Measurements from ENCODE around the gene TGFBR3.

The TGFBR3 gene

GRCh38 chr1:91699339-91699974 lies 186.5 kb downstream of the TGFBR3 start:
- DNase-seq (ENCODE audit: insufficient read length, low spot score) (no peak), FAIRE-seq (no peak)

GRCh38 chr1:91697861-91698260 lies 188.1 kb downstream of the TGFBR3 start:
- DNase-seq (ENCODE audit: insufficient read length, low spot score), result no peak

GRCh38 chr1:91697416-91697815 lies 188.5 kb downstream of the TGFBR3 start:
- DNase-seq (ENCODE audit: insufficient read length, low spot score) (no peak), FAIRE-seq (no peak)

More at GRCh38 chr1:91697861-91698260, 188.1 kb downstream of the TGFBR3 start:
- FAIRE-seq, result no peak

GRCh38 chr1:91696321-91696720 lies 189.6 kb downstream of the TGFBR3 start:
- FAIRE-seq (no peak), DNase-seq (ENCODE audit: insufficient read length, low spot score) (no peak)

- FAIRE-seq (no peak), DNase-seq (ENCODE audit: insufficient read length, low spot score) (no peak)
Observed at GRCh38 chr1:91693557-91693956, 192.4 kb downstream of the TGFBR3 start.

- no peak for DNase-seq (ENCODE audit: insufficient read length, low spot score)
- no peak for FAIRE-seq
Observed at GRCh38 chr1:91691525-91691924, 194.4 kb downstream of the TGFBR3 start.

GRCh38 chr1:91689641-91690481 lies 196.1 kb downstream of the TGFBR3 start:
- DNase-seq (ENCODE audit: insufficient read length, low spot score), result no peak
- no peak for FAIRE-seq

- DNase-seq (ENCODE audit: insufficient read length, low spot score) (no peak), FAIRE-seq (no peak)
Observed at GRCh38 chr1:91687452-91687851, 198.5 kb downstream of the TGFBR3 start.

- FAIRE-seq (no peak), DNase-seq (ENCODE audit: insufficient read length, low spot score) (no peak)
Observed at GRCh38 chr1:91685994-91686393, 200.0 kb downstream of the TGFBR3 start.

- DNase-seq (ENCODE audit: insufficient read length, low spot score), result no peak
- FAIRE-seq, result no peak
Observed at GRCh38 chr1:91684481-91685196, 201.3 kb downstream of the TGFBR3 start.

GRCh38 chr1:91683598-91683951 lies 202.4 kb downstream of the TGFBR3 start:
- FAIRE-seq (no peak), DNase-seq (ENCODE audit: insufficient read length, low spot score) (no peak)

- no peak for FAIRE-seq
Observed at GRCh38 chr1:91682882-91683597, 202.9 kb downstream of the TGFBR3 start.

GRCh38 chr1:91680556-91681155 lies 205.3 kb downstream of the TGFBR3 start:
- FAIRE-seq (no peak), DNase-seq (ENCODE audit: insufficient read length, low spot score) (no peak)

More at GRCh38 chr1:91682882-91683597, 202.9 kb downstream of the TGFBR3 start:
- DNase-seq (ENCODE audit: insufficient read length, low spot score), result no peak

- DNase-seq (ENCODE audit: insufficient read length, low spot score) (no peak), FAIRE-seq (no peak)
Observed at GRCh38 chr1:91679446-91679845, 206.5 kb downstream of the TGFBR3 start.

GRCh38 chr1:91676030-91676429 lies 209.9 kb downstream of the TGFBR3 start:
- DNase-seq (ENCODE audit: insufficient read length, low spot score), result no peak
- FAIRE-seq, result no peak

- DNase-seq (ENCODE audit: insufficient read length, low spot score) (no peak), FAIRE-seq (no peak)
Observed at GRCh38 chr1:91674107-91674506, 211.8 kb downstream of the TGFBR3 start.

GRCh38 chr1:91673613-91674012 lies 212.3 kb downstream of the TGFBR3 start:
- DNase-seq (ENCODE audit: insufficient read length, low spot score) (no peak), FAIRE-seq (no peak)

- DNase-seq (ENCODE audit: insufficient read length, low spot score) (no peak), FAIRE-seq (no peak)
Observed at GRCh38 chr1:91672601-91673161, 213.3 kb downstream of the TGFBR3 start.

GRCh38 chr1:91670781-91671180 lies 215.2 kb downstream of the TGFBR3 start:
- DNase-seq (ENCODE audit: insufficient read length, low spot score), result no peak
- no peak for FAIRE-seq
